T-helper 17 cell (primary cell): ENCODE data around the gene PPP2R2D. TPM values are rescaled to one million over a fixed set of nuclear protein-coding genes. Genes with fewer than 3 reads are reported as not detected.
A peak's percentile ranks its signal among the peaks of the same experiment; 100 is the strongest.

Experiments used
- ATAC-seq: fragments of 150-1000 bp; cut with Tn5 transposase; 2 replicates; pipeline ENCODE4 v1.10.0; 2021; ENCODE audit warnings: mild to moderate bottlenecking, moderate library complexity
- DNase-seq, 3 donors: peaks; one replicate each; pipeline versions ENCODE4 v3.0.0 to v3.0.0-alpha.2; 2020 to 2021
- H3K9me3 ChIP-seq: one replicate; pipeline ENCODE4 v1.7.0; 2013; ENCODE audit warnings: low read length, mild to moderate bottlenecking; ENCODE audit not compliant: control insufficient read depth, poor library complexity, severe bottlenecking
- H3K27ac Mint-ChIP-seq: one replicate; pipeline ENCODE4 v1.8.0; 2022; ENCODE audit warnings: mild to moderate bottlenecking, moderate library complexity, mixed read lengths
- H3K27me3 Mint-ChIP-seq: one replicate; pipeline ENCODE4 v1.8.0; 2022; ENCODE audit warnings: mixed read lengths
- H3K36me3 Mint-ChIP-seq: one replicate; pipeline ENCODE4 v1.8.0; 2022; ENCODE audit warnings: low read depth, mixed read lengths
- H3K4me1 Mint-ChIP-seq: one replicate; pipeline ENCODE4 v1.8.0; 2022; ENCODE audit warnings: mild to moderate bottlenecking, mixed read lengths
- H3K4me3 Mint-ChIP-seq: one replicate; pipeline ENCODE4 v1.8.0; 2022; ENCODE audit warnings: mild to moderate bottlenecking, moderate library complexity, mixed read lengths
- total RNA-seq, 4 donors: library from RNA in 2 of 4; stranded (reverse) in 2 of 4; gene quantifications; one replicate each; pipeline ENCODE4 v1.2.3 and lab custom pipeline; 2022 to 2026

PPP2R2D gene
- total RNA-seq, 2 donors from 2014 or later = 34.5 to 36.6 TPM

- H3K27ac Mint-ChIP-seq = no peak overlapping the region
Observed at GRCh38 chr10:131925011-131925649, 24.3 kb downstream of the PPP2R2D start.

GRCh38 chr10:131925716-131926115 lies 24.9 kb downstream of the PPP2R2D start:
- peaks cover 11% of the 10 kb centered on the region for H3K36me3 Mint-ChIP-seq
- ATAC-seq = no peak
- H3K27ac Mint-ChIP-seq = no peak overlapping the region

More at GRCh38 chr10:131925011-131925649, 24.3 kb downstream of the PPP2R2D start:
- no peak for ATAC-seq
- no peaks in the 10 kb centered on the region for H3K9me3 ChIP-seq
- Mint-ChIP-seq H3K4me1 (peaks cover 58% of the 10 kb centered on the region), H3K27me3 (no peaks in the 10 kb centered on the region), H3K36me3 (peaks cover 8% of the 10 kb centered on the region), H3K4me3 (no peak overlapping the region)
- DNase-seq = no peak

GRCh38 chr10:131926253-131926652 lies 25.4 kb downstream of the PPP2R2D start:
- H3K27ac Mint-ChIP-seq = peak overlapping the region; percentile 62
- no peak overlapping the region for H3K4me3 Mint-ChIP-seq
- H3K36me3 Mint-ChIP-seq = peaks cover 12% of the 10 kb centered on the region
- H3K4me1 Mint-ChIP-seq = peaks cover 57% of the 10 kb centered on the region
- ATAC-seq = no peak
- no peaks in the 10 kb centered on the region for H3K9me3 ChIP-seq
- no peaks in the 10 kb centered on the region for H3K27me3 Mint-ChIP-seq
- no peak for DNase-seq

More at GRCh38 chr10:131925716-131926115, 24.9 kb downstream of the PPP2R2D start:
- Mint-ChIP-seq H3K4me3 (no peak overlapping the region), H3K4me1 (peaks cover 58% of the 10 kb centered on the region), H3K27me3 (no peaks in the 10 kb centered on the region)
- no peaks in the 10 kb centered on the region for H3K9me3 ChIP-seq
- no peak for DNase-seq

GRCh38 chr10:131926743-131927595 lies 26.2 kb downstream of the PPP2R2D start:
- Mint-ChIP-seq H3K27ac (peak overlapping the region; percentile 62), H3K36me3 (peaks cover 12% of the 10 kb centered on the region), H3K4me1 (peaks cover 51% of the 10 kb centered on the region), H3K27me3 (no peaks in the 10 kb centered on the region), H3K4me3 (peak overlapping the region; percentile 69)
- ATAC-seq (no peak), DNase-seq (no peak)
- no peaks in the 10 kb centered on the region for H3K9me3 ChIP-seq

- Mint-ChIP-seq H3K27me3 (no peaks in the 10 kb centered on the region), H3K4me1 (peaks cover 51% of the 10 kb centered on the region), H3K4me3 (peak overlapping the region; percentile 74), H3K36me3 (peaks cover 12% of the 10 kb centered on the region), H3K27ac (peak overlapping the region; percentile 94)
- DNase-seq (no peak), ATAC-seq (peak; percentile 87)
- no peaks in the 10 kb centered on the region for H3K9me3 ChIP-seq
Observed at GRCh38 chr10:131928248-131929095, 27.7 kb downstream of the PPP2R2D start.

- H3K4me1 Mint-ChIP-seq = peaks cover 54% of the 10 kb centered on the region
- H3K36me3 Mint-ChIP-seq = peaks cover 12% of the 10 kb centered on the region
- ATAC-seq (no peak), DNase-seq (no peak)
- peak overlapping the region; percentile 94 for H3K27ac Mint-ChIP-seq
- peak overlapping the region; percentile 49 for H3K4me3 Mint-ChIP-seq
- no peaks in the 10 kb centered on the region for H3K9me3 ChIP-seq
- no peaks in the 10 kb centered on the region for H3K27me3 Mint-ChIP-seq
Observed at GRCh38 chr10:131929122-131929845, 28.5 kb downstream of the PPP2R2D start.

- Mint-ChIP-seq H3K36me3 (peaks cover 12% of the 10 kb centered on the region), H3K4me1 (peaks cover 61% of the 10 kb centered on the region), H3K4me3 (peak overlapping the region; percentile 36), H3K27ac (peak overlapping the region; percentile 43), H3K27me3 (no peaks in the 10 kb centered on the region)
- DNase-seq = no peak
- H3K9me3 ChIP-seq = no peaks in the 10 kb centered on the region
- ATAC-seq = no peak
Observed at GRCh38 chr10:131930150-131930549, 29.3 kb downstream of the PPP2R2D start.

GRCh38 chr10:131930586-131931330 lies 29.9 kb downstream of the PPP2R2D start:
- H3K27ac Mint-ChIP-seq = peak overlapping the region; percentile 90
- H3K9me3 ChIP-seq = no peaks in the 10 kb centered on the region
- peak overlapping the region; percentile 73 for H3K4me3 Mint-ChIP-seq
- no peak for DNase-seq
- no peak for ATAC-seq
- no peaks in the 10 kb centered on the region for H3K27me3 Mint-ChIP-seq
- peaks cover 12% of the 10 kb centered on the region for H3K36me3 Mint-ChIP-seq
- H3K4me1 Mint-ChIP-seq = peaks cover 61% of the 10 kb centered on the region

GRCh38 chr10:131931981-131932380 lies 31.2 kb downstream of the PPP2R2D start:
- H3K9me3 ChIP-seq = no peaks in the 10 kb centered on the region
- Mint-ChIP-seq H3K4me3 (no peak overlapping the region), H3K27me3 (no peaks in the 10 kb centered on the region), H3K4me1 (peaks cover 54% of the 10 kb centered on the region), H3K27ac (peak overlapping the region; percentile 45), H3K36me3 (peaks cover 6% of the 10 kb centered on the region)
- ATAC-seq = no peak
- no peak for DNase-seq

- Mint-ChIP-seq H3K27me3 (no peaks in the 10 kb centered on the region), H3K27ac (peak overlapping the region; percentile 47), H3K4me1 (peaks cover 42% of the 10 kb centered on the region), H3K36me3 (peaks cover 10% of the 10 kb centered on the region), H3K4me3 (no peak overlapping the region)
- ATAC-seq (no peak), DNase-seq (no peak)
- no peaks in the 10 kb centered on the region for H3K9me3 ChIP-seq
Observed at GRCh38 chr10:131933016-131933695, 32.3 kb downstream of the PPP2R2D start.

- DNase-seq (no peak), ATAC-seq (no peak)
- H3K27me3 Mint-ChIP-seq = no peaks in the 10 kb centered on the region
- H3K27ac Mint-ChIP-seq = peak overlapping the region; percentile 47
- H3K4me3 Mint-ChIP-seq = no peak overlapping the region
- no peaks in the 10 kb centered on the region for H3K9me3 ChIP-seq
- peaks cover 10% of the 10 kb centered on the region for H3K36me3 Mint-ChIP-seq
- H3K4me1 Mint-ChIP-seq = peaks cover 36% of the 10 kb centered on the region
Observed at GRCh38 chr10:131933696-131934086, 32.9 kb downstream of the PPP2R2D start.
